Epithelial cell of proximal tubule (primary cell): ENCODE results near the gene GPC5. TPM values are rescaled to one million over a fixed set of nuclear protein-coding genes. Genes with fewer than 3 reads are reported as not detected.

Experiments used
- DNase-seq: peaks from one replicate; pipeline ENCODE4 v3.0.0-alpha.2; 2011; ENCODE audit warnings: low read depth
- H3K4me3 ChIP-seq: 2 replicates; pipeline ENCODE4 v1.5.1; 2011; ENCODE audit warnings: low read depth, mild to moderate bottlenecking, low read length
- CTCF ChIP-seq: conservative IDR thresholded peaks from 2 replicates; pipeline ENCODE4 v1.5.1; 2012; ENCODE audit warnings: low read depth, mild to moderate bottlenecking, low read length
- total RNA-seq: library from RNA; depleted of rRNA; stranded (reverse); fragments of >200 nt; gene quantifications from 2 replicates; pipeline ENCODE4 v1.2.3, GENCODE V29; 2015

GPC5 gene
- total RNA-seq, 1 donor from 2014 or later, result not detected

- TF ChIP-seq CTCF, result no peak
- no peak for DNase-seq
- H3K4me3 ChIP-seq, result no peak overlapping the region
These were observed 640.5 kb downstream of the GPC5 start for GRCh38 chr13:92038905-92039304.

GRCh38 chr13:92042522-92042921 is 644.1 kb downstream of the GPC5 start:
- H3K4me3 ChIP-seq, result no peak overlapping the region
- TF ChIP-seq CTCF, result no peak
- no peak for DNase-seq

GRCh38 chr13:92044351-92044750 is 645.9 kb downstream of the GPC5 start:
- no peak for DNase-seq
- no peak for TF ChIP-seq CTCF
- H3K4me3 ChIP-seq, result no peak overlapping the region

- no peak for TF ChIP-seq CTCF
- no peak overlapping the region for H3K4me3 ChIP-seq
- no peak for DNase-seq
These were observed 656.0 kb downstream of the GPC5 start for GRCh38 chr13:92054389-92054788.

- TF ChIP-seq CTCF, result peak; percentile 71
- peak; percentile 4 for DNase-seq
- no peak overlapping the region for H3K4me3 ChIP-seq
These were observed 676.2 kb downstream of the GPC5 start for GRCh38 chr13:92074658-92075057.

GRCh38 chr13:92097337-92097903 is 699.0 kb downstream of the GPC5 start:
- TF ChIP-seq CTCF, result no peak
- no peak overlapping the region for H3K4me3 ChIP-seq
- no peak for DNase-seq

- TF ChIP-seq CTCF, result no peak
- H3K4me3 ChIP-seq, result no peak overlapping the region
- DNase-seq, result no peak
These were observed 703.4 kb downstream of the GPC5 start for GRCh38 chr13:92101801-92102200.
